ENCODE data around the gene FOXL1.
"Not testable (repeated sequence)": the region's sequence is repeated elsewhere in the genome, so short reads cannot be mapped to it uniquely, and the experiment has no call there.

The FOXL1 gene

DNA sequence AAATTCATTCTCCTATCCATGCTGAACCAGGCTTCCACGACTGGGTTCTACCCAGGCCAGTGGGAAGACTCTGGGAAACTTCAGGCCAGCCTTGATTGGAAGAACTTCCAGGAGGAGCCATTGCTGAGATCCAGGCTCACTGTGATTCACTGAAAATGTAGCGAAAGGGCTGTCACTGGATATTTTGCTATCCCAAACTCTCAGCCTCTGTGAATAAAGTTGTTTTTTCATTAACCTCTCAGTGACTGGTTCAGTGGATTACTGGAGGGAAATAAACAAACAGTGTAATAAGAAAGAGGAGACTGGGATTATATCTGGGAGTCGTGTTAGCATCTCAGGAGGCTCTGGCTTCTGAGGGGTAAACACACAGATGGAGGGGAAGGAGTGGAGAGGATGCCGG lies 3.1 kb downstream of the FOXL1 start:
- DNase-seq = no peak

DNA sequence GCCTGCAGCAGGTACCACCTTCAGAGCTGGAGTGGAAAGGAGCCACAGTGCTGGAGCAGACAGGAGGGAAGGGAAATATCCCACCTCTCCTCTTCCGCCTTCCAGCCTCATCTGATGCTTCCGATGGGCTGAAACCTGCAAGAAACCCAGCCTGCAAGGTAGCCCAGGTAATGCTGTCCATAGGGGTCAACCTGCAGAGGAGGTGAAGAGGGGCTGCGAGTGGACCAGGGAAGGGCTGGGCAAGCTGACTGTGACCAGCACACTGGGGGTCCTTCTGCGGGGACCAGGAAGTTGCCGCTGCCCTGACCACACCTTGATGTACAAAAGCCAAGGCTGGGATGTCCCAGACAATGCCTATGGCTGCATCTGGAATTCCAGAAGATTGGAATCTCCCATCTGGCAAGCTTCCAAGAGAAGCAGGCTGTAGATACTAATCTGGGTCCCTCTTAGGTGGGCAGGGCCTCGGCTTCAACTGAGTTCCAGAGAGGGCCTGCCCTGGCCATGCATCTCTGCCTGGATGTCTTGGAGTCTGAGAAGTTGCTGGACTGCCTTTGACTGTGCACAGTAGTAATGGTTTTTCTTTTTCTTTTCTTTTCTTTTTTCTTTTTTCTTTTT lies 5.8 kb downstream of the FOXL1 start:
- no peak for DNase-seq

DNA sequence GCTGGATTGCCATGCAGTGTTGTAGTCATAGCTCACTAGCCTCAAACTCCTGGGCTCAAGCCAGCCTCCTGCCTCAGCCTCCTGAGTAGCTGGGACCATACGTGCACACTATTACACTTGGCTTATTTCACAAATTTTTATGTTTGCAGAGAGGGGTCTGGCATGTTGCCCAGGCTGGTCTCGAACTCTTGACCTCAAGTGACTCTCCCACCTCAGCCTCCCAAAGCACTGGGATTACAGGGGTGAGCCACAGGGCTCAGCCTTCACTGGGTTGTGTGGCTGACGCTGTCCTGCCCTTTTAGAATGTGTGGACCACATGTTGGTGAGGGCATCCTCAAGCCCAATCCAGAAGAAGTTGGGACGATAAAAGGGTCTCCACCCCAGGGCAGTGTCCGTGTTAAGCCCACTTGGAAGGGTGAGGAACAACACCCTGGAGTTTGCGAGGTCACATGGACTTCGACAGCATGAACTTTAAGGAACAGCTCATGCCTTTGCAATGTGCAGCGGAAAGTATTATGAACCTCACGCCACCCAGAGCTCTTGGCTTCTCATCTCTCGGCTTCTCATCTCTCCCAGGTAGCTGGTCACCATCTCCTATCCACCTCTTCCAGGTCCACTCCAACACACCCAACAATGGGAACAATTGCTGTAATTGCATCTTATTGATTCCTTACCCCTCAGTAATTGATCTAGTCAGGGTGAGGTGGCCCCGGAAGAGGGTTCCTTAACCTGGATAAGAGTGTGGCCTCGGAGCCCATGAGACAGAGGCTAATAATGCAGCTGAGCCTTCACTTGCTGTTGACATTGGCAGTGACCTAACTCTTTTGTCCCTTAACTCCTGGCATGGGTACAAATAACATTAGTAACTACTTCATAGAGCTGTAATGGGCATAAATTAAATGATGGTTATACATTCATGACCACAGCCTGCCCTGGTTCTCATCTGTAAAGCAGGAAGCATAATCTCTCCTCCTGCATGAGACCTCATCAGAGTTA lies 6.7 kb downstream of the FOXL1 start:
- DNase-seq = peak; percentile 40

DNA sequence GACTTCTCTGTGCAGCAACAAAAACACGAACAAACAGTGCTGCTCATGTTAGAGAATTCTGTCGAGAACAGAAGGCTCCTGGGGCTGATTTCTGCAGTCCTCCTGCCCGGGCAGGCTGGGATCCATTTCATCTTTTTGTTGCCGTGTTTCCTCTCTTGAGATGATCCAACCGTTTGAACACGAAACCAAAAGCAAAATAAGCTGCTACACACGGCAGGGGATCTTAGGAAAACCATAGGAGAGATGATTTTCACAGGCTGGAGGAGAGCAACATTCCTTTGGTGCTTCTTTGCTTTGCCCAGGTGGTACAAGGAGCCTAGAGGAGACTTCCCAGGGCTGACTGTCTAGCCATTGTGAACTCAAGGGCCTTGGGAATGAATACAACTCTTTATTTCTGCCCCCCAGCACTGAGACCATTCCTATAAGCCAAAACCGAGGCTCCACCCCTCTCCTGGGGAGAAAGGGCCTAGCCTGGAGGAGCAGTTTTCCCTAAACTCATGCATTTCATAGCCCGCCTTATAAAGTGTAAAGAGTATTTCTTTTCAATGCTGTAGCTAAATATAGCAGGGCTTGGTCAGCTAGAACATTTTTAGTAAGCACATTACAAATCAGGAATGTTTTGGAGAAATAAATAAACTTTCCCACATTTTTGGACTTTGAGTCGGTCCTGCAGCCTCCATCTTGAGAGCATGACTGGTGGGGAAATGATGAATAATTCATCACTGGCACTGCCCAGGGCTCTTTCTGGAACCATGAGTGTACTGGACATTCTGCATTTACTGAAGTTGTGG lies 7.7 kb downstream of the FOXL1 start:
- peak; percentile 16 for DNase-seq

DNA sequence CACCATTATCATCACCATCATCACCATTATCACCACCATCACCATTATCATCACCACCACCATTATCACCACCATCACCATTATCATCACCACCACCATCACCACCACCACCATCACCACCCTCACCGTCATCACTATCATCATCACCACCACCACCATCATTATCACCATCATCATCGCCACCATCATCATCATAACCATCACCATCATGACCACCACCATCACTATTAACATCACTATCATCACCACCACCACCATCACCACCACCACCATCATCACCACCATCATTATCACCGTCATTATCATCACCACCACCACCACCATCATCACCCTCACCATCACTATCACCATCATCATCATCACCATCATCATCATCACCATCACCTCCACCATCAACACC lies 9.1 kb downstream of the FOXL1 start:
- DNase-seq = no peak

DNA sequence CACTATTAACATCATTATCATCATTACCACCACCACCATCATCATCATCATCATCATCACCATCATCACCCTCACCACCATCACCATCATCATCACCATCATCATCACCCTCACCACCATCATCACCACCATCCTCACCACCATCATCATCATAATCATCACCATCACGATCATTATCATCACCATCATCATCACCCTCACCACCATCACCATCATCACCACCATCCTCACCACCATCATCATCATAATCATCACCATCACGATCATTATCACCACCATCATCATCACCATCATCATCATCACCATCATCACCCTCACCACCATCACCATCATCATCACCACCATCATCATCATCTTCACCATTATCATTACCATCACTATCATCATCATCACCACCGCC lies 9.6 kb downstream of the FOXL1 start:
- DNase-seq = not testable (repeated sequence)

DNA sequence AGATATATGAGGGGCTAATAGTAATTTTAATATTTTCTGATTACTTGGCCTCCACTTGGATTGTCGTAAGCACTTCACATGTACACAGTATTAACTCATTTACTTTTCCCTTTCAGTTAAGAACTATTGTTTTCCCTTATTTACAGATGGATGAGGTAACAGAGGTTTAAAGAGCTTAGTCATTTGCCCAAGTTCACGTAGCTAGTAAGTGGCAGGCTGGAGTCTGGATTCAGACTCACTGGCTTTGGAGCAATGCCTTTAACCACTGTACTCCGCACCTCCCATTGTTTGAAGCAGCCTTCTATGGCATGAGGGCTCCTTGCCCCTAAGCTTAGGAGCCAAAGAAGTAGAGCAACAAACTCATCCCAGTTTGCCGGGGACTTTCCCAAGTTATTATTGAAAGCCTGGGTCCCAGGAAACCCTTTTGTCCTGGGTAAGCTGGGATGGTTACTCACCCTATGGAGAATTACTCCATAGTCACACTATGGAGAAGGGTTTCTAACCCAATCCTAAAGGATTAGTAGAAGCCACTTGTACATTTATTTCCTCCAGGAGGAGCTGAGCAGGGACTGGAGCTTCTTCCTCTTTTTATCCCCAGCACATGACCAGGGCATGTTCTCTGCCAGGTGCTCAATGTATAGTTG lies 12.3 kb downstream of the FOXL1 start:
- no peak for DNase-seq

DNA sequence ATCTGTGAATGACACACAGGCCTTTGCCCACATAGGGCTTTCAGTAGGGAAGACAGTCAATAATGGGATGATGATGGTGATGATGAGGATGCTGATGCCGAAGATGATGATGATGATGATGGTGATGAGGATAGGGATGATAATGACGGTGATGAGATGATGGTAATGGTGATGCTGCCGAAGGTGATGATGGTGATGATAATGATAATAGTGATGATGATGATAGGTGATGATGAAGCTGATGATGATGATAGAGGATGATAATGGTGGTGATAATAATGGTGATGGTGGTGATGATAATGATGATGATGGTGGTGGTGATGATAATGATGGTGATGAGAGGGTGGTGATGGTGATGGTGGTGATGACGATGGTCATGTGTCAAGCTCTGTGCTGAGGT lies 12.9 kb downstream of the FOXL1 start:
- DNase-seq = no peak

DNA sequence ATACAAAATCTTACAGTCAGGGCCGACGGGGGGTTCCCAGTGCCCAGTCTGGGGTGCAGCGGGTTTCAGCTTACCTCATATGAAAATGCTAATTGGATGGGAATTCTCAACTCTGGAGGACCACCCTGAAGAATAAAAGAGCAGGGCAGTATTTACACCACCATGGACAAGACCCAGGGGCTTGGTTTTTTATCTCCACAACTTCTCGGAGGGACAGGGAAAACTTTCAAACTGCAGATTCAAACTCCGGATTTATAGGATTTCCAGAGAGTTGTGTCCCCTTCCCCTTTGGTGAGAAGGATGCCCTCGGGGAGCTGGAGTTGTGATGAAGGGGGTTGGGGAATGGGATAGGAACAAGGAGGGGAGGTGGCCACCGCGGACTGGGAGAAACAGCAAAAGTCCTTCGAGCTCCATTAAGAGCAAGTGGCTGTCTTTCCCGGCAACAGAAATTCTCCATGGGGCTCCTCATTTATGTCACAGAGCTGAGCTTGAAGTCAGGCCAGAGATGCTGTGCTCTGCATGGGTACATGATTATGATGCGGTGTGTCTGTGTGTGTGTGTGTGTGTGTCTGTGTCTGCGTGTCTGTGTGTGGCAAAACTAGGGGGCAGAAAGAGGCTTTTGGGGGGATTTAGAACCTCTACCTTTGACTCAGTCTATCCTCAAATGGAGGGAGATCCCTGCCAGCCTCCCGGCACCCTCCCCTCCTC lies 15.7 kb downstream of the FOXL1 start:
- DNase-seq = no peak

DNA sequence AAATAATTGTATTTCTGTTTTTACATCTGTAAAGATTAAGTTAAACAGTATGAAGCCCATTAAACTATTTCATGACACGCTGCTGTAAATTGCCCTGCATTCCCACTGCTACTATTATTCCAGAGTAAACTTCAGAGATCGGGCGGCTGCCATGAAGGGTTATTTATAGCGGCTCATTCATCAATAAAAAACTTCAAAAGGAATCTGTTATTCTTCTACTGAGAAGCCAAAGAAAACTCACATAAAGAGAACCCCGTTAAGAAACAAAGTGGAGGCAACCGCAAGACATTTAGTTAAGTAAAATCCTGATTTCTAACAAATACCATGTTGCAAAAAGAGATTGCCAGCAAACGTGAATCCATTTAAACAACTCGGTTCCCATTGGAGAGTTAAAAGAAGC lies 16.4 kb downstream of the FOXL1 start:
- DNase-seq = no peak

DNA sequence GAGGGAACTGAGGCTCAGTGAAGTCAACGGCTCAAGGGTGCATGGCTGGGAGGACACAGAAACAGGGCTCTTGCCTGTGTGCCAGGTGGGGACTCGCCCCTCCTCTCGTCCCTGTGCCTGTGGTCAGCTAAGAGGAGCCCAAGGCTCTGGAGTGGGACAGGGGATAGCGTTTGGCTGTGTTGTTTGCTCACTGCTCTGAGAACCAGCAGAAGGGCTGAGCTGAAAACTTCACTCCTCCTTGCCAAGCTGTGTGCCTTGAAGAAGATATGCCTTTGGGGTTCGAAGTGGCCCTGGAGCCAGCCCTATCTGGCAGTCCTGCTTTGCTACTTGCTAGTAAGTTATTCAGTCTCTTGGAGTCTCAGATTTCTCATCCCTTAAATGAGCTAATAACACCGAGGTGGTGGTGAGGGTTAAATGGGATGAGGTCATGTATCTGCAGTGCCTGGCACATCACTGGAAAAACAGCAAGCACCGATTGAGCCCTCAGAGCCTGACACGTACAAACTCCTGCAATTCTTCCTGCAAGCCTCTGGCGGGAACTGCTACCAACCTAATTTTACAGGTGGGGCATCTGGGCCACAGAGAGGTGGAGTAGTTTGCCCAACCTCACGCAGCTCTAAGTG lies 17.7 kb downstream of the FOXL1 start:
- no peak for DNase-seq

DNA sequence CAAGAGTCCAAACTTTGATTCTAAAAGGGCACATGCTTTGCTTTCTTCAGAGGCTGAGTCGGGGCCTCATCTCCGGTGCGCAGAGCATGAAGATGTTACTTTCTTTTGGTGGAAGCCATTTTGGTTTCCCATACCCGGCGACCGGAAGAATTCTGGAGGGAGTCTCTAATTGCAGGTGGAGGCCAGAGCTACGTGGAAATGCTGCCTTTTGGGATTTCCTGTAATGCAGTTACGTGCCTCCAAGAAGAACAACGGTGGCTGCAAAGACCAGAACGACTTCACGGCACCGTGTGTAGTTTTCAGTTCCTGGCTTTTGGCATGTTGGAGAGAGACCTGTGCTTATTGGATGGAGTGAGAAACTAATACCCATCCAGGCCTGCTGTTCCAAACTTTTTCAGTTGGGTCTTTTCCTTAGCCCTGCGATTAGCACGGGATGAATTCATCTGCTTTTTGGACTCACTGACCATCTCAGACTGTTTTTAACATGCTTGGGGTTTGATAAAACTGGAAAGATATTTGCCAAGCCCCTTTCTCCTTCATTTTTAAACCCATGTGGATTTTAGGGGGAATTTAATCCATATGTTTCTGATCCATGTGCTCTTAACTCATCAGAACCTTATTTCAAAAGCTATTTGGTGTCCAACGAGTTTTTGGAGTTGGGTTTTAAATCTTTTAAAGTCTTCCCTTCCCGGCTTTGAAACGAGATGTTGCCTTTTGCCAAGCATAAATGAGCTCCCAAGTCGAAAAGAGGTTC lies 19.0 kb downstream of the FOXL1 start:
- DNase-seq = no peak

DNA sequence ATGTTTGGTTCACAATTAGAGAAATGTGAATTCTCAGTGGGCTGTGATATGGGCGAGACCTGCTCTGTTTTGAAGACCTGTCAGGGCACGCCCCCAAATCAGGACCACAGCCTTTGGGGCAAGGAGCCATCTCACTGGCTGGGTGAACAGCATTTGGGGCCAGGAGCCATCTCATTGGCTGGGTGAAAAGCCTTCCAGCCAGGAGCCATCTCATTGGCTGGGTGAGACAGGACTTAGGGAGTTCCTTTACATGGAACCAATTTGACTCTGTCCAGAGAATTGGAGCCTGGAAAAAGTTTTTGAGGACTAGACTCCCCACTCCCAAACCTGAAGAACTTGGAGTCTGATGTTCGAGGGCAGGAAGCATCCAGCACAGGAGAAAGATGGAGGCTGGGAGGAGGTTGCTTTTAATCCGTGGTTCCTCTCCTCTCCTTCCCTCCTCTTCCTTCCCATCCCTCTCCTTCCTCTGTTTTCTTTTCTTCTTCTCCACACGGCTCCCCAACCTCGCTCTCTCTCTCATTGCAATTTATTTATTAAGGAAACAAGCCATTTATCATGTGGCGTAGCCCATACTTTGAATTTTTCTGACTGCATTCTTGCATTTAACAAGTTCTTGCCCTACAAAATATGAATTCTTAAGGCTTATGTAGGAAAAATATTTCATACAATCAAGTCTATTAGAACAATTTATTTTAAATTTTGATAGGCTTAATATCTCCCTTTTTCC lies 19.7 kb downstream of the FOXL1 start:
- DNase-seq = no peak

DNA sequence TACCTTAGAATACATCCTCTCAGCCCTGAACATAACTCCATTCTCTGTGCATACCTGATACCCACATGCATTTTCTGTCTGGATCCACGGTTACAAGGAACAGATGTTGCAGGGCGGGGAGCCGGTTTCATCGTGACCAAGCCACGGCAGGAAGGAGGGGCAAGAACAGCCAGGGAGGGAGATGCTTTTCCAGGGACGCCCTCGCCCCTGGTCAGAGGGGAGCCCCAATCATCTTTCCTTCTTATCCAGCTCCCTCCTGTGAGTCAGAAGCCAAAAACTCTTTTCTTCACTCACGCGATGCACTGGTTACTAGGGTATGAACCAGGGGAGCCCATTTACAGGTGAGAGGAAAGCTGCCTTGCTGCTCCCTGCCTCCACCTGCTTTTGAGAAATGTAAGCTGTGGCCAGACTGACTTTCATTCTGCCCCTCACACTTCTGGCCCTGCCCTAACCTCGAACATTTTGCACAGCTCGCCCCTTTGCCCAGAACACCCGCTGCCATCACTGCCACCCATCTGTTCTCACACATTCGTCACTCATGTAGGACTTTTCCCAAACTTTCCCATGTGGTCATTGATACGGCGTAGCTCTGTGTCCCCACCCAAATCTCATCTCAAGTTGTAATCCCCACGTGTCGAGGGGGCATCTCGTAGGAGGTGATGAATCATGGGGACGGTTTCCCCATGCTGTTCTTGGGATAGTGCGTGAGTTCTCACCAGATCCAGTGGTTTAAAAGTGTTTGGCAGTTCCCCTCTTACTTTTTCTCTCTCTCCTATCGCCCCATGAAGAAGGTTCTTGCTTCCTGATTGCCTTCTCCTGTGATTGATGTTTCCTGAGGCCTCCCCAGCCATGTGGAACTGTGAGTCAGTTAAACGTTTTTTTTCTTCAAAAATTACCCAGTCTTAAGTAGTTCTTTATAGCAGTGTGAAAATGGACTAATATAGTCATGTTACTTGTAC lies 20.5 kb downstream of the FOXL1 start:
- DNase-seq = no peak

DNA sequence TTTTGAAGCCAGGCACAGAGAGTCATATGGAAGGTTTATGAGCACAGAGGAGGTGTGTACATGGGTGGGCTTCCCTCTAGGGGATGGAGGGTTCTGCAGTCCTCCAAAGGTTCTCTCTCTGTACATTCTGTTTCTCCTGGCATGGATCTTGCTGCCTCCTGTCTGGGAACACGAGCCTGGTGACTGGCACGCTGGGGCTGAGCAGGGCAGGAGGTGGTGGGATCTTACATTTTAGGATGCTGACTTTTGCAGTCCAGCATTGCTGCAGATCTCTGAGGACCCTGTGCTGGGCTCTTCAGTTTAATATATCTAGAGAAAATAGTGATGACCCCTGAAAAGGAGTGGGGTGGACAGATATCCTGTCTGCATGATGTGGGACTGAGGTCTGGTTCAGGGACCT lies 23.0 kb downstream of the FOXL1 start:
- DNase-seq = no peak

DNA sequence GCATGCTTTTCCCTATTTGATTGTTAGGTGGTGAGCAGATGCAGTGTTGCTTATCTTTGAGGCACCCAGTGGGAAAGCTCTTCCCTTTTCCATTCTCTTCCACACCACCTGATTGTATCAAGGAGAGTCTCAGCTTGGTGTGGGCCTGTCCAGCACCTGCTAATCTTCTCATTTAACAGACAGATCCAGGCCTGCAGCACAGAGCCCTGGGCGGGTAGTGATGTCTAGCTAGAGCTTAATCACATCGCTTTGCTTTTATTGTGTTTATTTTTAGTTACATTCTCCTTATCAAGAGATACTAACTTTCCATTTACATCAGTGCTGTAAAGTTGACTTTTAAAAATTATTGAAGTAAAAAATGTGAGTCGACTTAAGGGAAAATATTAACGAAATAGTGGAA lies 24.2 kb downstream of the FOXL1 start:
- no peak for DNase-seq

DNA sequence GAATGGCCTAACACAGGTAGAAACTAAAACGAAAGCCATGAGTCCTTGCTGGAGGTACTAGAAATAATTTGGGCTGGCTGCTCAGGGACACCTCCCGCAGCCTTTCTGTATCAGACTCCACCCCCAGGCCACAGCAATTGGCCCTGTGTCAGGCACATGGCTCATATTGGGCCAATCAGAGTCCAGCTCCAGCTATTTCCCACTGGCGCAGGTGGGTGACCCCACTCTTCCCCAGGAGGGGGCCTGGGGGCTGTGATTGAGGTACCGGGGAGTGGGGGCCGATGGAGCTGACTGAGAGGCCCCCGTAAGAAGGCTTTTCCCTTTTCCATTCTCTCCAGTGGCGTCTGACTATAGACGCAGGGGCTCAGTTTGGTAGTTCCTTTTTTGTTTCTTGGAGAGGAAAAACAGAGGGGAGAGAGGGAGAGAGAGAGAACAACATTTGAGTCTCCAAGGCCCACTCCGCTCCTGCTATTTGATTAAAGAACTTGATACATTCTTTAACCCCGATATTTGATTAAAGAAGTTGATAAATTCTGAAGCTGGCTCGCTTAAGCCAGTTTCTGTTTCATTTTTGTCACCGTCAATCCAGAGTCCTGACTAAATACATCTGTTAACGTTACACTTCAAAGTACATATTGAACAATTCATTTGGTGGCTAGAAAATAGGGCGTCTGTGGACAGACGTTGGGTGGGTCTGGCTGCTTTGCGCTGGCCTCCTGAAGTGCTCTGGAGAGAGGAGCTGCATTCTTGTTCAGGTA lies 26.3 kb downstream of the FOXL1 start:
- DNase-seq = no peak

DNA sequence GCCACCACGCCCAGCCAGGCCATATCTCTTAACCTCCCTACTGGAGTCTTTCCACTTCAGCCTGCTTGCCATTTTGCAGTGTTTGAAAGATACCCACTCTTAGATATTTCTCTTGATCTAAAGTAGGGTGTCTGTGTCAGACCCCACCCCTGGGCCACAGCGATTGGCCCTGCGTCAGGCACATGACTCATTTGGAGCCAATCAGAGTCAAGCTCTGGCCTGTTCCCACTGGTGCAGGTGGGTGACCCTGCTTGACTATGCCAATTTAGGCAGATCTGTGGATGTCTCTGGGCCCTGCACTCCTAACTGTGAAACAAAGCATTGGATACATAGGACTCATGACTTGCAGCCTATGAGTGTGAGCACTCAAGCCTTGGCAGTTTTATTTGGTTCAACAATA lies 27.6 kb downstream of the FOXL1 start:
- DNase-seq = no peak
